GM18508 (cell line): Measurements from ENCODE around the gene EXOSC6.
"Not testable (repeated sequence)": the region's sequence is repeated elsewhere in the genome, so short reads cannot be mapped to it uniquely, and the experiment has no call there.

Source experiments
- ATAC-seq: cut with Tn5 transposase; IDR thresholded peaks from one replicate; pipeline ENCODE4 v1.9.1; 2021; ENCODE audit warnings: moderate number of reproducible peaks; ENCODE audit not compliant: insufficient read depth, unreplicated experiment

The EXOSC6 gene

GRCh38 chr16:70203508-70203907 is 48.2 kb downstream of the EXOSC6 start:
- ATAC-seq, result not testable (repeated sequence)

- not testable (repeated sequence) for ATAC-seq
Measured at GRCh38 chr16:70200063-70200462, 51.7 kb downstream of the EXOSC6 start.

GRCh38 chr16:70199170-70199569 is 52.6 kb downstream of the EXOSC6 start:
- ATAC-seq, result not testable (repeated sequence)

GRCh38 chr16:70198666-70199065 is 53.1 kb downstream of the EXOSC6 start:
- not testable (repeated sequence) for ATAC-seq

- not testable (repeated sequence) for ATAC-seq
Measured at GRCh38 chr16:70198230-70198629, 53.5 kb downstream of the EXOSC6 start.

GRCh38 chr16:70197611-70198010 is 54.1 kb downstream of the EXOSC6 start:
- ATAC-seq, result not testable (repeated sequence)
